Astrocyte of the spinal cord (primary cell): Measurements from ENCODE around the gene WDR86.

Source experiments
- DNase-seq: peaks from one replicate; pipeline ENCODE4 v3.0.0; 2011; ENCODE audit warnings: low read depth, low spot score
- H3K4me3 ChIP-seq: 2 replicates; pipeline ENCODE4 v1.5.1; 2011; ENCODE audit warnings: low read depth, mild to moderate bottlenecking, low read length, moderate library complexity
- CTCF ChIP-seq: IDR thresholded peaks from 2 replicates; pipeline ENCODE4 v1.5.1; 2012; ENCODE audit warnings: low read depth, mild to moderate bottlenecking, low read length, inconsistent platforms
- in situ Hi-C: cut with HindIII; loops from 2 replicates; pipeline ENCODE4 v1.10.0; 2017; ENCODE audit warnings: low sequenced_read_pairs

Gene WDR86

GRCh38 chr7:151345576-151346469 lies 64.0 kb downstream of the WDR86 start:
- no peak overlapping the region for H3K4me3 ChIP-seq
- TF ChIP-seq CTCF, result no peak
- DNase-seq, result no peak
- in situ Hi-C loops, result no loop called here

GRCh38 chr7:151343516-151343915 lies 66.3 kb downstream of the WDR86 start:
- TF ChIP-seq CTCF, result no peak
- H3K4me3 ChIP-seq, result no peak overlapping the region
- in situ Hi-C loops, result no loop called here
- DNase-seq, result no peak

GRCh38 chr7:151342811-151343210 lies 67.0 kb downstream of the WDR86 start:
- peak; percentile 1 for TF ChIP-seq CTCF
- DNase-seq, result no peak
- in situ Hi-C loops, result no loop called here
- H3K4me3 ChIP-seq, result peak overlapping the region; percentile 63

DNA sequence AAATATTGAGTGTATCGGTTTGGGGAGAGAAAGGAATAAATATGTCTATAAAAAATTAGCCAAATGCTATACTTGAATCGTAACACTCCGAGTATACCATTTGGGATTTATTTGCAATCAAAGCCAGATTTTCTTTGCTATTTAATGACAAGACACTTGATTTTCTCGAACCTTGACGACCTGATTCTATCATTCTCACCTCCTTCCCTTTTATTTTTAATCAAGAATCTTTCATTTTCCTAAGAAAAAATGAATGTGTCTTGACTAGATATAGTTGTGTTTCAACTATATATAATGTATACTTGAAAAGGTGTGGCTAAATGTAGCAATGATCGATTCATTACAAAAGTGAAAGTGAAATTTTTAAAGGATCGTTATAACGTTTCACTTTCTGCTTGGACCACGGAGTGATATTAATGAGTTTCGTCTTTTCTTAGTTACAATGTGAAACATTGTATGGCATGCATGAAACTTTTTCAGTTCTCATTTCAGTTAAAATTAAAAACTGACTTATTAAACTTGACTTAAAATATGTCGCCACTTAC lies 67.7 kb downstream of the WDR86 start:
- H3K4me3 ChIP-seq, result peak overlapping the region; percentile 63
- peak; percentile 15 for DNase-seq
- in situ Hi-C loops, result no loop called here
- TF ChIP-seq CTCF, result no peak

GRCh38 chr7:151341357-151342101 lies 68.3 kb downstream of the WDR86 start, which contains the start of gene NUB1:
Gene NUB1, plus strand, starts transcription at chr7:151341812. Its CDS starts 3,538 bp downstream, at chr7:151345350.
- no peak for TF ChIP-seq CTCF
- H3K4me3 ChIP-seq, result peak within 1 kb of the TSS; percentile 63
- peak; percentile 84 for DNase-seq
- in situ Hi-C loops, result no loop called here

DNA sequence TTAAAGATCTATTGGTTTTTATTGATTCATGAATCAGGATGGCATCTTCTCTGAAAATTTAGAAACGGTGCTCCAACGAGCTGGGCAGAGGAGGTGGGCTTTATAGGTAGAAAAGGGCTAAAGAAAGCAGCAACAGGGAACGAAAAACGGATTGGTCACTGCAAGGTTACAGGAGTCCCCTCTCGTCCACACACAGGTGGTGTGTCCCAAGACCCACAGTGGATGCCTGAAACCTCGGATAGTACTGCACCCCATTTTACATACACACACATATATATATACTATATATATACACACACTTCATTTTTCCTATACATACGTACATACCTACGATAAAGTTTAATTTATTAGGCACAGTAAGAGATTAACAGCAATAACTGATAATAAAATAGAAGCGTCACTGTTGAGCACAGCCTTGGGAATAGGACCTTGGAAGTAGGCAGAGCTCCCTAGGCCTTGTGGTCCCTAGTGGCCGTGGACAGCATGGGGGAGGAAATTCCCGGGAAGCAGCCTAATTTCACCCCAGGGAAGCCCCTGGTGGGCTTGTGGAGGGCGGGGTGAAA lies 69.0 kb downstream of the WDR86 start:
- TF ChIP-seq CTCF, result no peak
- in situ Hi-C loops, result no loop called here
- peak overlapping the region; percentile 27 for H3K4me3 ChIP-seq
- no peak for DNase-seq
